ENCODE results near the gene VAX1.
A peak's percentile ranks its signal among the peaks of the same experiment; 100 is the strongest.
"Not testable (repeated sequence)": the region's sequence is repeated elsewhere in the genome, so short reads cannot be mapped to it uniquely, and the experiment has no call there.

VAX1 gene

GRCh38 chr10:117086546-117086945 is 51.5 kb downstream of the VAX1 start:
- Histone ChIP-seq H4K8ac (ENCODE audit: low read depth, low read length) (no peak overlapping the region), H3K4me1 (ENCODE audit: control insufficient read depth in 2 of 2, insufficient read depth in 1 of 2, low read depth in 1 of 2, low read length in 2 of 2) (peaks cover 0 to under 1% of the 10 kb centered on the region in 2 donors), H3K79me1 (ENCODE audit: low read depth, low read length) (no peaks in the 10 kb centered on the region), H2AK5ac (ENCODE audit: low read depth, low read length) (no peak overlapping the region), H2BK120ac (ENCODE audit: low read depth, low read length) (no peak overlapping the region), H2BK15ac (ENCODE audit: low read length) (no peak overlapping the region), H3K36me3 (replicated peaks in 1 of 2; ENCODE audit: control insufficient read depth in 2 of 2, insufficient read depth in 2 of 2, low read length in 2 of 2) (no peaks in the 10 kb centered on the region), H3K9ac (ENCODE audit: low read depth, low read length, poor library complexity) (no peak overlapping the region), H2AFZ (ENCODE audit: low read length) (no peak overlapping the region), H2BK12ac (ENCODE audit: low read length) (no peak overlapping the region), H3K27ac (replicated peaks; ENCODE audit: low read length) (no peak overlapping the region), H3K27me3 (ENCODE audit: control insufficient read depth in 3 of 3, insufficient read depth in 3 of 3, low read depth in 1 of 3, low read length in 3 of 3) (peaks cover 0 to 7% (median 0%) of the 10 kb centered on the region in 3 experiments), H3K4me2 (ENCODE audit: insufficient read depth, low read length, poor library complexity, severe bottlenecking) (no peak overlapping the region), H3K4me3 (ENCODE audit: low read length in 2 of 2) (no peak overlapping the region), H3K9me3 (replicated peaks in 1 of 2; ENCODE audit: control insufficient read depth in 2 of 2, insufficient read depth in 1 of 2, low read depth in 1 of 2, low read length in 2 of 2) (no peaks in the 10 kb centered on the region), H3K14ac (ENCODE audit: low read length) (no peak overlapping the region), H3K4ac (ENCODE audit: low read length) (no peak overlapping the region), H4K91ac (ENCODE audit: low read depth, low read length, poor library complexity) (no peak overlapping the region), H3K23ac (ENCODE audit: low read depth, low read length, poor library complexity) (no peak overlapping the region), H3K18ac (ENCODE audit: low read length) (no peak overlapping the region), H2BK5ac (ENCODE audit: low read length) (no peak overlapping the region)
- no CpG with 5 or more reads among the region's 3 CpGs for WGBS, 2 donors (ENCODE audit: extremely low coverage in 2 of 2, insufficient read length in 2 of 2, insufficient replicate concordance in 1 of 2)
- DNase-seq (ENCODE audit: low spot score): no peak

GRCh38 chr10:117084421-117085246 is 53.4 kb downstream of the VAX1 start:
- H3K23ac ChIP-seq (ENCODE audit: low read depth, low read length, poor library complexity); H2BK5ac ChIP-seq (ENCODE audit: low read length); H3K27me3 ChIP-seq (ENCODE audit: control insufficient read depth in 3 of 3, insufficient read depth in 3 of 3, low read depth in 1 of 3, low read length in 3 of 3); H3K9me3 ChIP-seq (replicated peaks in 1 of 2; ENCODE audit: control insufficient read depth in 2 of 2, insufficient read depth in 1 of 2, low read depth in 1 of 2, low read length in 2 of 2); H3K18ac ChIP-seq (ENCODE audit: low read length); DNase-seq (ENCODE audit: low spot score); H3K79me1 ChIP-seq (ENCODE audit: low read depth, low read length); H3K4me1 ChIP-seq (ENCODE audit: control insufficient read depth in 2 of 2, insufficient read depth in 1 of 2, low read depth in 1 of 2, low read length in 2 of 2); H4K8ac ChIP-seq (ENCODE audit: low read depth, low read length); H3K14ac ChIP-seq (ENCODE audit: low read length); H2BK12ac ChIP-seq (ENCODE audit: low read length); H4K91ac ChIP-seq (ENCODE audit: low read depth, low read length, poor library complexity); H2AFZ ChIP-seq (ENCODE audit: low read length); H3K4me3 ChIP-seq (ENCODE audit: low read length in 2 of 2); H2BK15ac ChIP-seq (ENCODE audit: low read length); H3K4ac ChIP-seq (ENCODE audit: low read length); H2AK5ac ChIP-seq (ENCODE audit: low read depth, low read length); H2BK120ac ChIP-seq (ENCODE audit: low read depth, low read length); H3K36me3 ChIP-seq (replicated peaks in 1 of 2; ENCODE audit: control insufficient read depth in 2 of 2, insufficient read depth in 2 of 2, low read length in 2 of 2); H3K4me2 ChIP-seq (ENCODE audit: insufficient read depth, low read length, poor library complexity, severe bottlenecking); H3K27ac ChIP-seq (replicated peaks; ENCODE audit: low read length); H3K9ac ChIP-seq (ENCODE audit: low read depth, low read length, poor library complexity): not testable (repeated sequence)
- no CpG with 5 or more reads among the region's 31 CpGs for WGBS, 2 donors (ENCODE audit: extremely low coverage in 2 of 2, insufficient read length in 2 of 2, insufficient replicate concordance in 1 of 2)

Small RNAs within 50 kb of the gene (small RNA-seq; reads per million reads assigned to genes)
- gene MIR3663 (ENCODE audit: insufficient read depth): 27.2 reads per million, percentile 86 among the genes with 10 or more reads in this experiment

Measured in neuronal stem cell (in vitro differentiated cells).